ENCODE data around the gene KRT73.

KRT73 gene

GRCh38 chr12:52657250-52657902, 39.0 kb upstream of the KRT73 start:
- H3K27me3 Mint-ChIP-seq (ENCODE audit: low read depth, poor library complexity), result peaks cover 22% of the 10 kb centered on the region
- no peaks in the 10 kb centered on the region for H3K36me3 Mint-ChIP-seq (ENCODE audit: low read depth)
- DNase-seq, result no peak
- no peak overlapping the region for H3K27ac Mint-ChIP-seq
- H3K9me3 Mint-ChIP-seq, result peaks cover under 1% of the 10 kb centered on the region
- no peaks in the 10 kb centered on the region for H3K4me1 Mint-ChIP-seq
- no peak overlapping the region for H3K4me3 Mint-ChIP-seq
- no peak for TF ChIP-seq CTCF (IDR thresholded peaks at IDR 0.05)

- DNase-seq, result no peak
- TF ChIP-seq CTCF (IDR thresholded peaks at IDR 0.05), result no peak
- no peak overlapping the region for H3K27ac Mint-ChIP-seq
- peaks cover 8% of the 10 kb centered on the region for H3K9me3 Mint-ChIP-seq
- H3K4me3 Mint-ChIP-seq, result no peak overlapping the region
- H3K27me3 Mint-ChIP-seq (ENCODE audit: low read depth, poor library complexity), result peaks cover 22% of the 10 kb centered on the region
- H3K4me1 Mint-ChIP-seq, result no peaks in the 10 kb centered on the region
- H3K36me3 Mint-ChIP-seq (ENCODE audit: low read depth), result no peaks in the 10 kb centered on the region
These were observed 38.3 kb upstream of the KRT73 start for GRCh38 chr12:52656616-52657015.

GRCh38 chr12:52655720-52656124, 37.4 kb upstream of the KRT73 start:
- Mint-ChIP-seq H3K27me3 (ENCODE audit: low read depth, poor library complexity) (peaks cover 22% of the 10 kb centered on the region), H3K4me1 (peaks cover 1% of the 10 kb centered on the region)
- TF ChIP-seq CTCF (IDR thresholded peaks at IDR 0.05), result no peak

GRCh38 chr12:52655251-52655650, 36.9 kb upstream of the KRT73 start:
- no peak for DNase-seq
- H3K27me3 Mint-ChIP-seq (ENCODE audit: low read depth, poor library complexity), result peaks cover 22% of the 10 kb centered on the region
- peaks cover 11% of the 10 kb centered on the region for H3K9me3 Mint-ChIP-seq
- TF ChIP-seq CTCF (IDR thresholded peaks at IDR 0.05), result no peak
- no peaks in the 10 kb centered on the region for H3K36me3 Mint-ChIP-seq (ENCODE audit: low read depth)
- peaks cover 6% of the 10 kb centered on the region for H3K4me1 Mint-ChIP-seq
- H3K27ac Mint-ChIP-seq, result no peak overlapping the region
- H3K4me3 Mint-ChIP-seq, result no peak overlapping the region

More at GRCh38 chr12:52655720-52656124, 37.4 kb upstream of the KRT73 start:
- Mint-ChIP-seq H3K4me3 (no peak overlapping the region), H3K36me3 (ENCODE audit: low read depth) (no peaks in the 10 kb centered on the region), H3K9me3 (peaks cover 11% of the 10 kb centered on the region), H3K27ac (peak overlapping the region; percentile 2)
- no peak for DNase-seq

GRCh38 chr12:52651726-52652261, 33.4 kb upstream of the KRT73 start, which contains the start of gene KRT2:
KRT2 (minus strand) TSS chr12:52652211; CDS start chr12:52652142, 69 bp downstream.
- Mint-ChIP-seq H3K27me3 (ENCODE audit: low read depth, poor library complexity) (peaks cover 11% of the 10 kb centered on the region), H3K4me1 (peaks cover 9% of the 10 kb centered on the region), H3K27ac (no peak within 1 kb of the TSS), H3K4me3 (no peak within 1 kb of the TSS), H3K9me3 (peaks cover 11% of the 10 kb centered on the region), H3K36me3 (ENCODE audit: low read depth) (no peaks in the 10 kb centered on the region)
- no peak for DNase-seq
- TF ChIP-seq CTCF (IDR thresholded peaks at IDR 0.05), result no peak

Data from nephron progenitor cell (in vitro differentiated cells).